WTC11 (cell line): ENCODE measurements around the gene GRM8. TPM values are rescaled to one million over a fixed set of nuclear protein-coding genes. Genes with fewer than 3 reads are reported as not detected.

Experiments used
- ATAC-seq: fragments of 200-7000 bp; cut with Tn5 transposase; 2 replicates; pipeline ENCODE4 v1.10.0; 2021; ENCODE audit warnings: mild to moderate bottlenecking, moderate library complexity
- CTCF ChIA-PET: fragments of 300-600 bp; sonication (Branson Sonifier 250); formaldehyde crosslinking; loops from one replicate; lab custom pipeline; 2021; ENCODE audit warnings: antibody characterized with exemption; lab: Charles Lee
- POLR2A ChIA-PET: fragments of 350-600 bp; sonication (Branson Sonifier 250); formaldehyde crosslinking; loops from one replicate; lab custom pipeline; 2021; ENCODE audit warnings: antibody characterized with exemption; lab: Charles Lee
- DNase-seq: peaks from one replicate; pipeline ENCODE4 v3.0.0; 2021; ENCODE audit warnings: low spot score
- H3K27ac Mint-ChIP-seq: 2 replicates; pipeline ENCODE4 v1.8.0; 2021; ENCODE audit warnings: mixed read lengths
- H3K27me3 Mint-ChIP-seq: 2 replicates; pipeline ENCODE4 v1.8.0; 2021; ENCODE audit warnings: low read depth, mild to moderate bottlenecking, moderate library complexity, mixed read lengths
- H3K36me3 Mint-ChIP-seq: 2 replicates; pipeline ENCODE4 v1.8.0; 2021; ENCODE audit warnings: mixed read lengths
- H3K4me1 Mint-ChIP-seq: 2 replicates; pipeline ENCODE4 v1.8.0; 2022; ENCODE audit warnings: mixed read lengths
- H3K4me3 Mint-ChIP-seq: 2 replicates; pipeline ENCODE4 v1.8.0; 2021; ENCODE audit warnings: mild to moderate bottlenecking, moderate library complexity, mixed read lengths
- H3K9me3 Mint-ChIP-seq: 2 replicates; pipeline ENCODE4 v1.8.0; 2021; ENCODE audit warnings: mixed read lengths
- AFF4 ChIP-seq: sonication (generic); formaldehyde crosslinking; IDR thresholded peaks from 2 replicates; pipeline ENCODE4 v1.8.1; 2023; ENCODE audit warnings: mild to moderate bottlenecking, missing genetic modification reagents, borderline replicate concordance
- ATF2 ChIP-seq: sonication (generic); formaldehyde crosslinking; IDR thresholded peaks from 2 replicates; pipeline ENCODE4 v1.8.1; 2022; ENCODE audit warnings: low read depth, missing genetic modification reagents, borderline replicate concordance
- E2F5 ChIP-seq: sonication (generic); formaldehyde crosslinking; IDR thresholded peaks from 2 replicates; pipeline ENCODE4 v1.8.1; 2022; ENCODE audit warnings: mild to moderate bottlenecking, moderate library complexity, missing genetic modification reagents
- GABPB1 ChIP-seq: sonication (generic); formaldehyde crosslinking; IDR thresholded peaks from 2 replicates; pipeline ENCODE4 v1.8.1; 2023; ENCODE audit warnings: mild to moderate bottlenecking, missing genetic modification reagents
- JUN ChIP-seq: sonication (generic); formaldehyde crosslinking; IDR thresholded peaks from 2 replicates; pipeline ENCODE4 v1.8.0; 2023; ENCODE audit warnings: mild to moderate bottlenecking, missing genetic modification reagents
- NR2C2 ChIP-seq: sonication (generic); formaldehyde crosslinking; IDR thresholded peaks from 2 replicates; pipeline ENCODE4 v1.8.0; 2022; ENCODE audit warnings: mild to moderate bottlenecking, missing genetic modification reagents
- RELA ChIP-seq: sonication (generic); formaldehyde crosslinking; IDR thresholded peaks from 2 replicates; pipeline ENCODE4 v1.8.1; 2022; ENCODE audit warnings: missing genetic modification reagents, mild to moderate bottlenecking, borderline replicate concordance
- STAT6 ChIP-seq: sonication (generic); formaldehyde crosslinking; conservative IDR thresholded peaks from 2 replicates; pipeline ENCODE4 v1.8.1; 2023; ENCODE audit warnings: mild to moderate bottlenecking, low read depth, missing genetic modification reagents, moderate library complexity
- TP53 ChIP-seq: sonication (generic); formaldehyde crosslinking; IDR thresholded peaks from 2 replicates; pipeline ENCODE4 v1.8.1; 2023; ENCODE audit warnings: mild to moderate bottlenecking, missing genetic modification reagents
- ZBTB43 ChIP-seq: sonication (generic); formaldehyde crosslinking; IDR thresholded peaks from 2 replicates; pipeline ENCODE4 v1.8.1; 2023; ENCODE audit warnings: mild to moderate bottlenecking, missing genetic modification reagents
- ZNF317 ChIP-seq: sonication (generic); formaldehyde crosslinking; IDR thresholded peaks from 2 replicates; pipeline ENCODE4 v1.8.1; 2023; ENCODE audit warnings: low read depth, mild to moderate bottlenecking, moderate library complexity, missing genetic modification reagents, borderline replicate concordance
- ZNF671 ChIP-seq: fragments of 250-450 bp; sonication (Bioruptor Pico); IDR thresholded peaks from 2 replicates; pipeline ENCODE4 v1.8.0; 2021; ENCODE audit warnings: mild to moderate bottlenecking
- total RNA-seq: library from RNA; stranded (reverse); gene quantifications from 3 replicates; pipeline ENCODE4 v1.2.3, GENCODE V29; 2021
- TF ChIP-seq, protein P1 (sequence below): sonication (generic); formaldehyde crosslinking; IDR thresholded peaks from 2 replicates; pipeline ENCODE4 v1.8.0; 2023; ENCODE audit warnings: missing genetic modification reagents
- TF ChIP-seq, protein P2 (sequence below): sonication (generic); formaldehyde crosslinking; IDR thresholded peaks from 2 replicates; pipeline ENCODE4 v1.8.1; 2022; ENCODE audit warnings: missing genetic modification reagents, borderline replicate concordance
- TF ChIP-seq, protein P3 (sequence below): sonication (generic); formaldehyde crosslinking; IDR thresholded peaks from 2 replicates; pipeline ENCODE4 v1.8.1; 2023; ENCODE audit warnings: mild to moderate bottlenecking, moderate library complexity, missing genetic modification reagents

GRM8 gene
- total RNA-seq, 1 experiment from 2014 or later = 2.3 TPM

DNA sequence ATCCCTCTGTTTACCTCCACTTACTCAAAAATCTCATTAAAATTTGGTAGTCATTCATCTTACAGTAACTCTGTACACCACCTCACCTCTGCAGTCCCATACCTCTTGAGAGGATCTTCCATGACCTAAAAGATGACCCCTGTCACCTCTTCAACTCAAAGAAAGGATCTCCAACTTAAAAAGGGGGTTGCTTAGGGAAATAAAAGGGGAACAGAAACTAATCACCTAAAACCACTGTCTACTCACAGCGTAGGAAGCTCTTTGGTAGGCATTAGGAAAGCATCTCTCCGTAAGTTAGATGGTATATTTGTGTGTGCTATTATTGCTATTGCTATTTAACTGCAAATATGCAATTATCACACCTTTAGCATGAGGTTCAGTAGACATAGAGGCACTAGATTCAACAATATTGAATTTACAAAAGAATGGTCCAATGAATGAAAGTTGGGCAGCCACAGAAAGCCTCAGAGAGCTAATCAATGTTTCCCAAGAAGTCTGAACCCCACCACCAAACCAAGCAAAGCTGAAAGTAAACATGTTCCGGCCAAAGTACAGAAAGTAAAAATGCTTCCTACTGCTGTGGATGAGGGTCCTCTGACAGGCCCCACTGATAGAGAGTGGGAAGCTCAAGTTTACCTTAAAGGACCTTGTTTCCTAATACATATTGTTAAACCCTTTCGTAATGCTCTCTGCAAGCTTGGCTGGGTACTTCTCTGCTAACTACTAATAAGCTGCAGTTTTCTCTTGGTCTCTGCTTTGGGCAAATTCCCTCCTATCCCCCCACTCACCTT is 105.8 kb downstream of the GRM8 start (continued):
- no peak for TF ChIP-seq AFF4 (CRISPR knock-in tag)

- ATAC-seq (no peak), DNase-seq (no peak)
- TF ChIP-seq ZNF317 (CRISPR knock-in tag) (no peak), STAT6 (CRISPR knock-in tag) (no peak), JUN (CRISPR knock-in tag) (no peak), ZNF671 (CRISPR knock-in tag) (no peak), NR2C2 (CRISPR knock-in tag) (no peak)
- TF ChIP-seq, protein P1, sequence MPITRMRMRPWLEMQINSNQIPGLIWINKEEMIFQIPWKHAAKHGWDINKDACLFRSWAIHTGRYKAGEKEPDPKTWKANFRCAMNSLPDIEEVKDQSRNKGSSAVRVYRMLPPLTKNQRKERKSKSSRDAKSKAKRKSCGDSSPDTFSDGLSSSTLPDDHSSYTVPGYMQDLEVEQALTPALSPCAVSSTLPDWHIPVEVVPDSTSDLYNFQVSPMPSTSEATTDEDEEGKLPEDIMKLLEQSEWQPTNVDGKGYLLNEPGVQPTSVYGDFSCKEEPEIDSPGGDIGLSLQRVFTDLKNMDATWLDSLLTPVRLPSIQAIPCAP = no peak
- CTCF ChIA-PET = no interaction called here
- no peak overlapping the region for H3K4me3 Mint-ChIP-seq
- POLR2A ChIA-PET = no interaction called here
- H3K36me3 Mint-ChIP-seq = no peaks in the 10 kb centered on the region
- H3K27ac Mint-ChIP-seq = no peak overlapping the region
- 0 out of 2 replicates have a peak, but pooled peaks cover 2% of the 10 kb centered on the region for H3K27me3 Mint-ChIP-seq
- H3K9me3 Mint-ChIP-seq = no peaks in the 10 kb centered on the region
- H3K4me1 Mint-ChIP-seq = peaks cover 5% of the 10 kb centered on the region
Observed at GRCh38 chr7:127137146-127137545, 115.6 kb downstream of the GRM8 start.

DNA sequence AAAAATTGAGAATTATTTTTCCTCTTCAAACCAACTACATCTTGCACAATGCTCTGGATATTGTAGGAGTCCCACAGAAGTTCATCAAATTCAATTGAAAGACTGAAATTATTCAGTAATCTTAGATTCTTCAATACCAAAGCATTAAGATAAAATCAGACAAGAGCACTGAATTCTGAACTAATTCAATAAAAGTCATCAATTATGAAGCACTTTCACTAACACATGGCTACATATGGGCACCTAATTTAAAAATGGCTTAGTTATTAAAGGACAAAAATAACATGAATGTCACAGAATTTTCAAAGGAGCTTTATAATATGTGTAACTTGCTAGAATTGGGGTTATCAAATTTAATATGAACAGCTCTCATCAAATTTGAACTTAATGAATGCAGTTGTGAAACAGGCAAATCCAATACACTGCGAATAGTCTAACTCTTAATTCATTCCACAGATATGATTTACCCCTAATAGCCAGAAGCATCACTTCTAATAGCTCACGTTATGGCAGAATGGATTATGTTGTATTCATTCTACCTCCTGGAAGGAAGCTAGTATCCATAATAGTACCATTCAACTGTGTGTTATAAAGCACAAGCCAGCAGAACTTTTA is 116.8 kb downstream of the GRM8 start:
- ChIA-PET CTCF (no interaction called here), POLR2A (no interaction called here)
- 0 out of 2 replicates have a peak, but pooled peaks cover 2% of the 10 kb centered on the region for H3K27me3 Mint-ChIP-seq
- ATAC-seq = no peak
- TF ChIP-seq GABPB1 (CRISPR knock-in tag) (no peak), ATF2 (CRISPR knock-in tag) (no peak), RELA (no peak), TP53 (CRISPR knock-in tag) (no peak), ZBTB43 (CRISPR knock-in tag) (no peak), E2F5 (CRISPR knock-in tag) (no peak)
- TF ChIP-seq, protein P2, sequence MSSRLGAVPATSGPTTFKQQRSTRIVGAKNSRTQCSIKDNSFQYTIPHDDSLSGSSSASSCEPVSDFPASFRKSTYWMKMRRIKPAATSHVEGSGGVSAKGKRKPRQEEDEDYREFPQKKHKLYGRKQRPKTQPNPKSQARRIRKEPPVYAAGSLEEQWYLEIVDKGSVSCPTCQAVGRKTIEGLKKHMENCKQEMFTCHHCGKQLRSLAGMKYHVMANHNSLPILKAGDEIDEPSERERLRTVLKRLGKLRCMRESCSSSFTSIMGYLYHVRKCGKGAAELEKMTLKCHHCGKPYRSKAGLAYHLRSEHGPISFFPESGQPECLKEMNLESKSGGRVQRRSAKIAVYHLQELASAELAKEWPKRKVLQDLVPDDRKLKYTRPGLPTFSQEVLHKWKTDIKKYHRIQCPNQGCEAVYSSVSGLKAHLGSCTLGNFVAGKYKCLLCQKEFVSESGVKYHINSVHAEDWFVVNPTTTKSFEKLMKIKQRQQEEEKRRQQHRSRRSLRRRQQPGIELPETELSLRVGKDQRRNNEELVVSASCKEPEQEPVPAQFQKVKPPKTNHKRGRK (CRISPR knock-in tag) = no peak
- TF ChIP-seq, protein P3, sequence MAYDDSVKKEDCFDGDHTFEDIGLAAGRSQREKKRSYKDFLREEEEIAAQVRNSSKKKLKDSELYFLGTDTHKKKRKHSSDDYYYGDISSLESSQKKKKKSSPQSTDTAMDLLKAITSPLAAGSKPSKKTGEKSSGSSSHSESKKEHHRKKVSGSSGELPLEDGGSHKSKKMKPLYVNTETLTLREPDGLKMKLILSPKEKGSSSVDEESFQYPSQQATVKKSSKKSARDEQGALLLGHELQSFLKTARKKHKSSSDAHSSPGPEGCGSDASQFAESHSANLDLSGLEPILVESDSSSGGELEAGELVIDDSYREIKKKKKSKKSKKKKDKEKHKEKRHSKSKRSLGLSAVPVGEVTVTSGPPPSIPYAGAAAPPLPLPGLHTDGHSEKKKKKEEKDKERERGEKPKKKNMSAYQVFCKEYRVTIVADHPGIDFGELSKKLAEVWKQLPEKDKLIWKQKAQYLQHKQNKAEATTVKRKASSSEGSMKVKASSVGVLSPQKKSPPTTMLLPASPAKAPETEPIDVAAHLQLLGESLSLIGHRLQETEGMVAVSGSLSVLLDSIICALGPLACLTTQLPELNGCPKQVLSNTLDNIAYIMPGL (CRISPR knock-in tag) = no peak
- H3K4me1 Mint-ChIP-seq = peaks cover 5% of the 10 kb centered on the region
- H3K27ac Mint-ChIP-seq = no peak overlapping the region
- no peak for DNase-seq
- H3K9me3 Mint-ChIP-seq = peaks cover 1% of the 10 kb centered on the region; the same call in 1 of the 2 replicates
- H3K4me3 Mint-ChIP-seq = no peak overlapping the region
- no peaks in the 10 kb centered on the region for H3K36me3 Mint-ChIP-seq
